Neuronal stem cell (in vitro differentiated cells): Measurements from ENCODE around the gene CASZ1.

Experiments used
- DNase-seq: peaks from one replicate; pipeline ENCODE4 v3.0.0-alpha.2; 2013; ENCODE audit warnings: low spot score
- H2AFZ ChIP-seq: one replicate; pipeline ENCODE4 v1.6.1; 2013; ENCODE audit warnings: mild to moderate bottlenecking, low read length, inconsistent platforms
- H2AK5ac ChIP-seq: 2 replicates; pipeline ENCODE4 v1.6.1; 2013; ENCODE audit warnings: low read depth, mild to moderate bottlenecking, inconsistent platforms, low read length, moderate library complexity, mixed read lengths
- H2BK120ac ChIP-seq: 2 replicates; pipeline ENCODE4 v1.6.1; 2013; ENCODE audit warnings: low read depth, mild to moderate bottlenecking, inconsistent platforms, low read length, moderate library complexity, mixed read lengths
- H2BK12ac ChIP-seq: one replicate; pipeline ENCODE4 v1.6.1; 2013; ENCODE audit warnings: low read length, inconsistent platforms
- H2BK15ac ChIP-seq: 2 replicates; pipeline ENCODE4 v1.6.1; 2013; ENCODE audit warnings: mild to moderate bottlenecking, low read length, inconsistent platforms, mixed read lengths
- H2BK5ac ChIP-seq: one replicate; pipeline ENCODE4 v1.6.1; 2013; ENCODE audit warnings: inconsistent platforms, mild to moderate bottlenecking, low read length, moderate library complexity
- H3K14ac ChIP-seq: one replicate; pipeline ENCODE4 v1.6.1; 2013; ENCODE audit warnings: low read length, inconsistent platforms
- H3K18ac ChIP-seq: 2 replicates; pipeline ENCODE4 v1.6.1; 2013; ENCODE audit warnings: low read length, inconsistent platforms
- H3K23ac ChIP-seq: 2 replicates; pipeline ENCODE4 v1.6.1; 2013; ENCODE audit warnings: low read depth, mild to moderate bottlenecking, mixed read lengths, low read length, inconsistent platforms; ENCODE audit not compliant: poor library complexity
- H3K27ac ChIP-seq: replicated peaks from 3 replicates; pipeline ENCODE4 v1.5.1; 2013; ENCODE audit warnings: low read length, inconsistent platforms
- H3K27me3 ChIP-seq, 3 experiments: 2 replicates each; pipeline ENCODE4 v1.6.1; 2013; ENCODE audit warnings: low read length in 3 of 3, mild to moderate bottlenecking in 2 of 3, inconsistent platforms in 1 of 3, low read depth in 1 of 3, mixed read lengths in 1 of 3, moderate library complexity in 1 of 3; ENCODE audit not compliant: control insufficient read depth in 3 of 3, insufficient read depth in 3 of 3
- H3K36me3 ChIP-seq, 2 donors: replicated peaks in 1 of 2; 2 replicates each; pipeline ENCODE4 v1.6.1; 2013; ENCODE audit warnings: low read length in 2 of 2; ENCODE audit not compliant: control insufficient read depth in 2 of 2, insufficient read depth in 2 of 2
- H3K4ac ChIP-seq: 2 replicates; pipeline ENCODE4 v1.6.1; 2013; ENCODE audit warnings: inconsistent platforms, mild to moderate bottlenecking, low read length, moderate library complexity
- H3K4me1 ChIP-seq, 2 donors: 1 replicate in 1 of 2; 2 replicates in 1 of 2; pipeline ENCODE4 v1.6.1; 2013; ENCODE audit warnings: low read length in 2 of 2, low read depth in 1 of 2; ENCODE audit not compliant: control insufficient read depth in 2 of 2, insufficient read depth in 1 of 2
- H3K4me2 ChIP-seq: one replicate; pipeline ENCODE4 v1.6.1; 2013; ENCODE audit warnings: mild to moderate bottlenecking, low read length, inconsistent platforms; ENCODE audit not compliant: insufficient read depth, poor library complexity, severe bottlenecking
- H3K4me3 ChIP-seq, 2 donors: 2 replicates each; pipeline ENCODE4 v1.5.1; 2013; ENCODE audit warnings: low read length in 2 of 2, mild to moderate bottlenecking in 2 of 2, inconsistent platforms in 1 of 2, moderate library complexity in 1 of 2
- H3K79me1 ChIP-seq: one replicate; pipeline ENCODE4 v1.6.1; 2013; ENCODE audit warnings: low read depth, mild to moderate bottlenecking, inconsistent platforms, low read length, moderate library complexity
- H3K9ac ChIP-seq: one replicate; pipeline ENCODE4 v1.6.1; 2013; ENCODE audit warnings: mild to moderate bottlenecking, low read depth, low read length, inconsistent platforms; ENCODE audit not compliant: poor library complexity
- H3K9me3 ChIP-seq, 2 donors: replicated peaks in 1 of 2; 2 replicates each; pipeline versions ENCODE3 to v1.6.1; 2013; ENCODE audit warnings: low read length in 2 of 2, mild to moderate bottlenecking in 2 of 2, inconsistent platforms in 1 of 2, low read depth in 1 of 2, mixed read lengths in 1 of 2, moderate library complexity in 1 of 2; ENCODE audit not compliant: control insufficient read depth in 2 of 2, insufficient read depth in 1 of 2
- H4K8ac ChIP-seq: one replicate; pipeline ENCODE4 v1.6.1; 2013; ENCODE audit warnings: low read depth, mild to moderate bottlenecking, inconsistent platforms, low read length, moderate library complexity
- H4K91ac ChIP-seq: one replicate; pipeline ENCODE4 v1.6.1; 2013; ENCODE audit warnings: low read length, low read depth, mild to moderate bottlenecking, inconsistent platforms; ENCODE audit not compliant: poor library complexity
- WGBS, 2 donors: extraction: QIAGEN DNeasy Blood & Tissue Kit; methylation state at CpG; one replicate each; pipeline ENCODE4 v1.1.7; 2013; ENCODE audit warnings: missing lambda C conversion rate in 2 of 2, mixed read lengths in 1 of 2; ENCODE audit not compliant: insufficient read length in 2 of 2, insufficient replicate concordance in 1 of 2; ENCODE audit errors: extremely low coverage in 2 of 2; 5-methylcytosine and 5-hydroxymethylcytosine counted together

Gene CASZ1

GRCh38 chr1:10728595-10729410, 67.6 kb downstream of the CASZ1 start:
- Histone ChIP-seq H3K4me1 (peaks cover 43 to 57% of the 10 kb centered on the region in 2 donors), H4K91ac (peak overlapping the region; percentile 81), H3K18ac (peak overlapping the region; percentile 88), H3K4me2 (peak overlapping the region; percentile 30), H3K79me1 (peaks cover 4% of the 10 kb centered on the region), H3K23ac (no peak overlapping the region), H2BK15ac (peak overlapping the region; percentile 13), H3K9ac (peak overlapping the region; percentile 51), H3K14ac (peak overlapping the region; percentile 49), H4K8ac (no peak overlapping the region), H3K27me3 (peaks cover 0 to 34% (median 0%) of the 10 kb centered on the region in 3 experiments), H3K27ac (peak overlapping the region; percentile 96), H2BK12ac (peak overlapping the region; percentile 64), H2AK5ac (peak overlapping the region; percentile 27), H3K4me3 (peak overlapping the region in 1 of 2 donors; percentile 28), H2AFZ (peak overlapping the region; percentile 73), H3K9me3 (no peaks in the 10 kb centered on the region), H2BK5ac (peak overlapping the region; percentile 95), H3K4ac (peak overlapping the region; percentile 54), H2BK120ac (peak overlapping the region; percentile 10), H3K36me3 (no peaks in the 10 kb centered on the region)
- DNase-seq: peak; percentile 91
- WGBS, 2 donors: no CpG with 5 or more reads among the region's 31 CpGs

- no CpG with 5 or more reads among the region's 16 CpGs for WGBS, 2 donors
- H2BK15ac ChIP-seq: peak overlapping the region; percentile 100
- peak overlapping the region; percentile 98 for H4K91ac ChIP-seq
- H3K23ac ChIP-seq: peak overlapping the region; percentile 27
- H3K4me3 ChIP-seq: no peak overlapping the region
- peak overlapping the region; percentile 99 for H2AK5ac ChIP-seq
- peak overlapping the region; percentile 32 for H3K9ac ChIP-seq
- peak overlapping the region; percentile 96 for H2BK5ac ChIP-seq
- H3K4me2 ChIP-seq: no peak overlapping the region
- no peaks in the 10 kb centered on the region for H3K79me1 ChIP-seq
- H4K8ac ChIP-seq: peak overlapping the region; percentile 94
- peak overlapping the region; percentile 94 for H3K4ac ChIP-seq
- H3K27me3 ChIP-seq: peaks cover 0 to 44% (median 0%) of the 10 kb centered on the region in 3 experiments
- H3K18ac ChIP-seq: peak overlapping the region; percentile 96
- DNase-seq: no peak
- peak overlapping the region; percentile 59 for H3K14ac ChIP-seq
- peak overlapping the region; percentile 96 for H3K27ac ChIP-seq
- peak overlapping the region; percentile 100 for H2BK120ac ChIP-seq
- H2AFZ ChIP-seq: no peak overlapping the region
- peak overlapping the region; percentile 100 for H2BK12ac ChIP-seq
- peaks cover 36 to 47% of the 10 kb centered on the region in 2 donors for H3K4me1 ChIP-seq
- no peaks in the 10 kb centered on the region for H3K9me3 ChIP-seq
- H3K36me3 ChIP-seq: no peaks in the 10 kb centered on the region
Observed at GRCh38 chr1:10727751-10728232, 68.7 kb downstream of the CASZ1 start.

- peak overlapping the region; percentile 97 for H2BK15ac ChIP-seq
- WGBS, 2 donors: no CpG with 5 or more reads among the region's 17 CpGs
- H2BK5ac ChIP-seq: peak overlapping the region; percentile 96
- H2AK5ac ChIP-seq: peak overlapping the region; percentile 99
- H3K27me3 ChIP-seq: peaks cover 0 to 56% (median 0%) of the 10 kb centered on the region in 3 experiments
- peak overlapping the region; percentile 3 for H4K91ac ChIP-seq
- H3K27ac ChIP-seq: no peak overlapping the region
- H3K79me1 ChIP-seq: peaks cover 2% of the 10 kb centered on the region
- H3K4me1 ChIP-seq: peaks cover 38 to 46% of the 10 kb centered on the region in 2 donors
- peak overlapping the region; percentile 59 for H3K14ac ChIP-seq
- H2BK12ac ChIP-seq: peak overlapping the region; percentile 96
- H3K36me3 ChIP-seq: no peaks in the 10 kb centered on the region
- no peak overlapping the region for H2AFZ ChIP-seq
- no peak overlapping the region for H4K8ac ChIP-seq
- peak overlapping the region; percentile 71 for H3K4ac ChIP-seq
- H3K9ac ChIP-seq: no peak overlapping the region
- H3K9me3 ChIP-seq: no peaks in the 10 kb centered on the region
- H3K4me3 ChIP-seq: no peak overlapping the region
- peak overlapping the region; percentile 100 for H2BK120ac ChIP-seq
- DNase-seq: no peak
- no peak overlapping the region for H3K4me2 ChIP-seq
- H3K23ac ChIP-seq: peak overlapping the region; percentile 34
- peak overlapping the region; percentile 91 for H3K18ac ChIP-seq
Observed at GRCh38 chr1:10726355-10726754, 70.1 kb downstream of the CASZ1 start.
